HepG2 (cell line): ENCODE measurements around the gene CD58. TPM values are rescaled to one million over a fixed set of nuclear protein-coding genes. Genes with fewer than 3 reads are reported as not detected.

Source experiments
- FOXP1 ChIP-seq, 2 experiments: fragments of 450-650 bp in 1 of 2; IDR thresholded peaks; 2 replicates each; pipeline ENCODE4 v1.6.1; 2017 to 2018; ENCODE audit warnings: antibody characterized with exemption in 1 of 2
- JUN ChIP-seq: sonication (generic); formaldehyde crosslinking; IDR thresholded peaks from 2 replicates; pipeline ENCODE4 v1.4.0; 2020; ENCODE audit warnings: mild to moderate bottlenecking, missing genetic modification reagents
- KMT2A ChIP-seq: sonication (generic); formaldehyde crosslinking; IDR thresholded peaks from 2 replicates; pipeline ENCODE4 v1.4.0; 2020; ENCODE audit warnings: missing genetic modification reagents
- PAWR ChIP-seq: sonication (generic); formaldehyde crosslinking; IDR thresholded peaks from 2 replicates; pipeline ENCODE4 v1.4.0; 2020; ENCODE audit warnings: missing genetic modification reagents, mild to moderate bottlenecking, borderline replicate concordance
- SALL2 ChIP-seq: sonication (generic); formaldehyde crosslinking; IDR thresholded peaks from 2 replicates; pipeline ENCODE4 v1.8.1; 2023; ENCODE audit warnings: mild to moderate bottlenecking, missing genetic modification reagents, inconsistent platforms
- SNRNP70 ChIP-seq: fragments of 200-400 bp; formaldehyde crosslinking; IDR thresholded peaks from 2 replicates; pipeline ENCODE4 v1.6.1; 2017; ENCODE audit warnings: mild to moderate bottlenecking, low read depth, low read length, moderate library complexity
- SP2 ChIP-seq: sonication (generic); formaldehyde crosslinking; IDR thresholded peaks from 2 replicates; pipeline ENCODE4 v1.5.1; 2020; ENCODE audit warnings: mild to moderate bottlenecking, missing genetic modification reagents
- SUZ12 ChIP-seq: fragments of 150-350 bp; IDR thresholded peaks from 2 replicates; pipeline ENCODE4 v1.6.1; 2014; ENCODE audit warnings: low read depth, low read length
- TAF1 ChIP-seq: sonication (generic); formaldehyde crosslinking; IDR thresholded peaks from 2 replicates; pipeline ENCODE4 v1.4.0; 2020; ENCODE audit warnings: missing genetic modification reagents
- ZFP36L2 ChIP-seq: sonication (generic); formaldehyde crosslinking; IDR thresholded peaks from 2 replicates; pipeline ENCODE4 v1.4.0; 2020; ENCODE audit warnings: missing genetic modification reagents
- ZNF629 ChIP-seq: sonication (generic); formaldehyde crosslinking; conservative IDR thresholded peaks from 2 replicates; pipeline ENCODE4 v1.5.0; 2020; ENCODE audit warnings: missing genetic modification reagents
- ZNF891 ChIP-seq: sonication (generic); formaldehyde crosslinking; IDR thresholded peaks from 2 replicates; pipeline ENCODE4 v1.5.0; 2020; ENCODE audit warnings: mild to moderate bottlenecking, missing genetic modification reagents
- polyA plus RNA-seq, 8 experiments: library from polyadenylated mRNA; depleted of rRNA in 3 of 8; stranded (reverse) in 7 of 8; unstranded in 1 of 8; fragments of >200 nt; fragmentation: Illumina TruSeq in 4 of 8; extraction: Trizol in 4 of 8; gene quantifications; 2 replicates each; pipeline versions ENCODE4 v1.2.1 to v1.2.3, GENCODE V29; 2011 to 2016; ENCODE audit warnings: low read depth in 4 of 8, missing spikeins in 1 of 8, mixed read lengths in 1 of 8; ENCODE audit not compliant: insufficient read depth in 1 of 8
- total RNA-seq, 5 experiments: library from RNA; depleted of rRNA; stranded (reverse); fragments of >200 nt; fragmentation: Illumina TruSeq; extraction: Trizol; gene quantifications; 2 replicates each; pipeline ENCODE4 v1.2.3, GENCODE V29; 2016; ENCODE audit warnings: low read depth in 1 of 5
- TF ChIP-seq, protein P1 (sequence below): sonication (generic); formaldehyde crosslinking; IDR thresholded peaks from 2 replicates; pipeline ENCODE4 v1.5.0; 2020; ENCODE audit warnings: mild to moderate bottlenecking, missing genetic modification reagents, borderline replicate concordance
- TF ChIP-seq, protein P2 (sequence below), 2 experiments: IDR thresholded peaks; 2 replicates each; pipeline ENCODE4 v1.6.1; 2011 to 2012; ENCODE audit warnings: low read length in 2 of 2, borderline replicate concordance in 1 of 2, low read depth in 1 of 2, mild to moderate bottlenecking in 1 of 2, moderate library complexity in 1 of 2
- TF ChIP-seq, protein P3 (sequence below): sonication (generic); formaldehyde crosslinking; IDR thresholded peaks from 2 replicates; pipeline ENCODE4 v1.4.0; 2020; ENCODE audit warnings: missing genetic modification reagents

The CD58 gene
- total and polyA plus RNA-seq, 2 of the 13 experiments (the other 11 are each of a cell fraction or from before 2014, with no cell fraction given): 9.4 to 13.5 TPM

DNA sequence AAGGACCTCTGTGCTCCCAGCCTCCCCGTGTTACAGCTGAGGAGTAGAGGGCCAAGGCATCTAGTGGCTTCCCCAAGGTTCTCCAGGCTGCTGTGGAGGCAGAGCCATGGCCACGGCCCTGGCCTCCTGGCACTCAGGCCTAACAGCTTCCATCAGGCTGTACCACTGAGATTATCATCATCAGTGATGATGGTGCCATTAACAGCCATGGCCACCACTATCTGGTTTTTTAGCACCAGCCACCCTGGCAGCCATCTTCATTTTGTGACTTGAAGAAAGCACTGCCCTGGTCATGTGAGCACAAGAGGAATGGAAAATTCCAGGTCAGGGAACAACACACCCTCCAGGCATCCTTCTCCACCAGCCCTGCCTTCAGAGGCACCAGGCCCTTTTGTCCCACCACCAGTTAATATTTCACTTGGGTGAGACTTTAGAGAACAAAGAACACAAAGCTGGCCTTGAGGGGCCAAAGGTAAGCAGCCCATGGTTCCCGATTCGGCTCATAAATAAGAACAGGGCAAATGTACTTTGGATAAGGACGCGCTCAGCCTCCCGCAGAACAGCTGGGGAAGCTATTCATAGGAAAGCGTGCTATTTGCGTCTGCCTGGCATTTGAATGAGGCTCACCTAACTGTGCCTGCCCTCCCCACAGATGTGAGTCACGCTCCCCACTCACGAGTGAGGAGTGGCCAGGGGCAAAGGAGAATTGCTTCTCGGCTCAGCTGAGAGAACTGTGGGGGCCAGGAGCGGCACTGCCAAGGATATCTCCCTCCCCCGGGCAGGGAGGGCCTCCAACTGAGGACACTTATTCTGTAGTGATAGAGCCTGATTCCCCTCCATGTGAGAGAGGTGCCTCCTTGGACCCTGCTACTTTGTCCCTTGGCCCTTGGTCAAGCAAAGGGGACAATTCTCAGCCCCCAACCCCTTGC, 95.6 kb downstream of the CD58 start (continued):
- TF ChIP-seq, protein P1, sequence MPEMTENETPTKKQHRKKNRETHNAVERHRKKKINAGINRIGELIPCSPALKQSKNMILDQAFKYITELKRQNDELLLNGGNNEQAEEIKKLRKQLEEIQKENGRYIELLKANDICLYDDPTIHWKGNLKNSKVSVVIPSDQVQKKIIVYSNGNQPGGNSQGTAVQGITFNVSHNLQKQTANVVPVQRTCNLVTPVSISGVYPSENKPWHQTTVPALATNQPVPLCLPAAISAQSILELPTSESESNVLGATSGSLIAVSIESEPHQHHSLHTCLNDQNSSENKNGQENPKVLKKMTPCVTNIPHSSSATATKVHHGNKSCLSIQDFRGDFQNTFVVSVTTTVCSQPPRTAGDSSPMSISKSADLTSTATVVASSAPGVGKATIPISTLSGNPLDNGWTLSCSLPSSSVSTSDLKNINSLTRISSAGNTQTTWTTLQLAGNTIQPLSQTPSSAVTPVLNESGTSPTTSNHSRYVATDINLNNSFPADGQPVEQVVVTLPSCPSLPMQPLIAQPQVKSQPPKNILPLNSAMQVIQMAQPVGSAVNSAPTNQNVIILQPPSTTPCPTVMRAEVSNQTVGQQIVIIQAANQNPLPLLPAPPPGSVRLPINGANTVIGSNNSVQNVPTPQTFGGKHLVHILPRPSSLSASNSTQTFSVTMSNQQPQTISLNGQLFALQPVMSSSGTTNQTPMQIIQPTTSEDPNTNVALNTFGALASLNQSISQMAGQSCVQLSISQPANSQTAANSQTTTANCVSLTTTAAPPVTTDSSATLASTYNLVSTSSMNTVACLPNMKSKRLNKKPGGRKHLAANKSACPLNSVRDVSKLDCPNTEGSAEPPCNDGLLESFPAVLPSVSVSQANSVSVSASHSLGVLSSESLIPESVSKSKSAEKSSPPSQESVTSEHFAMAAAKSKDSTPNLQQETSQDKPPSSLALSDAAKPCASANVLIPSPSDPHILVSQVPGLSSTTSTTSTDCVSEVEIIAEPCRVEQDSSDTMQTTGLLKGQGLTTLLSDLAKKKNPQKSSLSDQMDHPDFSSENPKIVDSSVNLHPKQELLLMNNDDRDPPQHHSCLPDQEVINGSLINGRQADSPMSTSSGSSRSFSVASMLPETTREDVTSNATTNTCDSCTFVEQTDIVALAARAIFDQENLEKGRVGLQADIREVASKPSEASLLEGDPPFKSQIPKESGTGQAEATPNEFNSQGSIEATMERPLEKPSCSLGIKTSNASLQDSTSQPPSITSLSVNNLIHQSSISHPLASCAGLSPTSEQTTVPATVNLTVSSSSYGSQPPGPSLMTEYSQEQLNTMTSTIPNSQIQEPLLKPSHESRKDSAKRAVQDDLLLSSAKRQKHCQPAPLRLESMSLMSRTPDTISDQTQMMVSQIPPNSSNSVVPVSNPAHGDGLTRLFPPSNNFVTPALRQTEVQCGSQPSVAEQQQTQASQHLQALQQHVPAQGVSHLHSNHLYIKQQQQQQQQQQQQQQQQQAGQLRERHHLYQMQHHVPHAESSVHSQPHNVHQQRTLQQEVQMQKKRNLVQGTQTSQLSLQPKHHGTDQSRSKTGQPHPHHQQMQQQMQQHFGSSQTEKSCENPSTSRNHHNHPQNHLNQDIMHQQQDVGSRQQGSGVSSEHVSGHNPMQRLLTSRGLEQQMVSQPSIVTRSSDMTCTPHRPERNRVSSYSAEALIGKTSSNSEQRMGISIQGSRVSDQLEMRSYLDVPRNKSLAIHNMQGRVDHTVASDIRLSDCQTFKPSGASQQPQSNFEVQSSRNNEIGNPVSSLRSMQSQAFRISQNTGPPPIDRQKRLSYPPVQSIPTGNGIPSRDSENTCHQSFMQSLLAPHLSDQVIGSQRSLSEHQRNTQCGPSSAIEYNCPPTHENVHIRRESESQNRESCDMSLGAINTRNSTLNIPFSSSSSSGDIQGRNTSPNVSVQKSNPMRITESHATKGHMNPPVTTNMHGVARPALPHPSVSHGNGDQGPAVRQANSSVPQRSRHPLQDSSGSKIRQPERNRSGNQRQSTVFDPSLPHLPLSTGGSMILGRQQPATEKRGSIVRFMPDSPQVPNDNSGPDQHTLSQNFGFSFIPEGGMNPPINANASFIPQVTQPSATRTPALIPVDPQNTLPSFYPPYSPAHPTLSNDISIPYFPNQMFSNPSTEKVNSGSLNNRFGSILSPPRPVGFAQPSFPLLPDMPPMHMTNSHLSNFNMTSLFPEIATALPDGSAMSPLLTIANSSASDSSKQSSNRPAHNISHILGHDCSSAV: no peak
- TF ChIP-seq TAF1 (peak; percentile 66), ZNF891 (peak; percentile 93), ZFP36L2 (no peak), SNRNP70 (no peak), SALL2 (no peak), SUZ12 (no peak), ZNF629 (CRISPR knock-in tag) (no peak), FOXP1 (IDR thresholded peaks at IDR 0.05) (no peak), FOXP1 (CRISPR knock-in tag; IDR thresholded peaks at IDR 0.05) (peak; percentile 85), KMT2A (peak; percentile 33; the same call in 1 of the 2 replicates), JUN (peak; percentile 83; the same call in 1 of the 2 replicates), SP2 (CRISPR knock-in tag) (no peak), PAWR (CRISPR knock-in tag) (no peak)
- TF ChIP-seq, protein P2, sequence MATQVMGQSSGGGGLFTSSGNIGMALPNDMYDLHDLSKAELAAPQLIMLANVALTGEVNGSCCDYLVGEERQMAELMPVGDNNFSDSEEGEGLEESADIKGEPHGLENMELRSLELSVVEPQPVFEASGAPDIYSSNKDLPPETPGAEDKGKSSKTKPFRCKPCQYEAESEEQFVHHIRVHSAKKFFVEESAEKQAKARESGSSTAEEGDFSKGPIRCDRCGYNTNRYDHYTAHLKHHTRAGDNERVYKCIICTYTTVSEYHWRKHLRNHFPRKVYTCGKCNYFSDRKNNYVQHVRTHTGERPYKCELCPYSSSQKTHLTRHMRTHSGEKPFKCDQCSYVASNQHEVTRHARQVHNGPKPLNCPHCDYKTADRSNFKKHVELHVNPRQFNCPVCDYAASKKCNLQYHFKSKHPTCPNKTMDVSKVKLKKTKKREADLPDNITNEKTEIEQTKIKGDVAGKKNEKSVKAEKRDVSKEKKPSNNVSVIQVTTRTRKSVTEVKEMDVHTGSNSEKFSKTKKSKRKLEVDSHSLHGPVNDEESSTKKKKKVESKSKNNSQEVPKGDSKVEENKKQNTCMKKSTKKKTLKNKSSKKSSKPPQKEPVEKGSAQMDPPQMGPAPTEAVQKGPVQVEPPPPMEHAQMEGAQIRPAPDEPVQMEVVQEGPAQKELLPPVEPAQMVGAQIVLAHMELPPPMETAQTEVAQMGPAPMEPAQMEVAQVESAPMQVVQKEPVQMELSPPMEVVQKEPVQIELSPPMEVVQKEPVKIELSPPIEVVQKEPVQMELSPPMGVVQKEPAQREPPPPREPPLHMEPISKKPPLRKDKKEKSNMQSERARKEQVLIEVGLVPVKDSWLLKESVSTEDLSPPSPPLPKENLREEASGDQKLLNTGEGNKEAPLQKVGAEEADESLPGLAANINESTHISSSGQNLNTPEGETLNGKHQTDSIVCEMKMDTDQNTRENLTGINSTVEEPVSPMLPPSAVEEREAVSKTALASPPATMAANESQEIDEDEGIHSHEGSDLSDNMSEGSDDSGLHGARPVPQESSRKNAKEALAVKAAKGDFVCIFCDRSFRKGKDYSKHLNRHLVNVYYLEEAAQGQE (IDR thresholded peaks at IDR 0.05; ENCODE audit: borderline replicate concordance in 1 of 2, low read depth in 1 of 2, low read length in 2 of 2): peak in 1 of 2 experiments; percentile 73; a peak in 2 of 4 replicates
- TF ChIP-seq, protein P3, sequence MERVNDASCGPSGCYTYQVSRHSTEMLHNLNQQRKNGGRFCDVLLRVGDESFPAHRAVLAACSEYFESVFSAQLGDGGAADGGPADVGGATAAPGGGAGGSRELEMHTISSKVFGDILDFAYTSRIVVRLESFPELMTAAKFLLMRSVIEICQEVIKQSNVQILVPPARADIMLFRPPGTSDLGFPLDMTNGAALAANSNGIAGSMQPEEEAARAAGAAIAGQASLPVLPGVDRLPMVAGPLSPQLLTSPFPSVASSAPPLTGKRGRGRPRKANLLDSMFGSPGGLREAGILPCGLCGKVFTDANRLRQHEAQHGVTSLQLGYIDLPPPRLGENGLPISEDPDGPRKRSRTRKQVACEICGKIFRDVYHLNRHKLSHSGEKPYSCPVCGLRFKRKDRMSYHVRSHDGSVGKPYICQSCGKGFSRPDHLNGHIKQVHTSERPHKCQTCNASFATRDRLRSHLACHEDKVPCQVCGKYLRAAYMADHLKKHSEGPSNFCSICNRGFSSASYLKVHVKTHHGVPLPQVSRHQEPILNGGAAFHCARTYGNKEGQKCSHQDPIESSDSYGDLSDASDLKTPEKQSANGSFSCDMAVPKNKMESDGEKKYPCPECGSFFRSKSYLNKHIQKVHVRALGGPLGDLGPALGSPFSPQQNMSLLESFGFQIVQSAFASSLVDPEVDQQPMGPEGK (CRISPR knock-in tag): peak; percentile 80
